GM21528 (cell line): ENCODE data around the gene CFAP77.

Experiments used
- ATAC-seq: cut with Tn5 transposase; IDR thresholded peaks from one replicate; pipeline ENCODE4 v1.9.1; 2021; ENCODE audit warnings: mild to moderate bottlenecking, moderate library complexity; ENCODE audit not compliant: unreplicated experiment, low FRiP score

The CFAP77 gene

DNA sequence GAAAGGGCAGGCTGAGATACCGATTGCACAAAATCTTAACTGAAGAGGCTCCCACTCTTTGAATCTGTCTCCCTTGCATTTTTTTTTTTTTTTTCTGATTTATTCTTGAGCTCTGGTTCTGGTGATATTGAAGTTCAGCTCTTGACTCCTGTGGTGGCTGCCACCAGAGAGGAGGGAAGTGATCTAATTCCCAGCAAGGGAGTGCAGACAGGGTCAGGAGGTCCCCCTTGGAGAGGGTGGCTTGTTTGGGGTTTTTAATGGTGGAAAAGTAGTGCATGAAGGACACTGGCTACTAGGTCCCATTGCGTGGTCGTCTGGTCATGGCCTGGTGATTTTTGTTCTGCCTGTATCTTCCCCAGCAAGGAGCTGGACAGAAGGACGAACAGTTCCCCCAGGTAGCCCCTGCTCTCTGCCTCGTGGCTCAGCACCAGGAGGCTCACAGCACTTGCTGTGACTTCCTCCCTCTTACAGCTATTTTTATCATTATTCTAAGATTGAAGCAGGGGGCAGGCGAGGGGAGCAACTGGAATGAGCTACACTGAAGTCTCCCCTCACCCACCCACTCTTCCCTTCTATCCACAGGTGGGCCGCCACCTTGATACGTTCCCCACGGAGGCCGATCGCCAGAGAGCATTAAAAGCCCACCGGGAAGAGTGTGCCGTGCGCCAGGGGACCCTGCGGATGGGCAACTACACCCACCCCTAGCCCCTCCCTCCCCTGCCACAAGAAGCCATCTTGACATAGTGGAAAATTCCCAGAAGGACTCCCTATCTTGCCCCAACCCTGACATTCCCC lies 162.0 kb downstream of the CFAP77 start:
- ATAC-seq = no peak

- ATAC-seq = no peak
Observed at GRCh38 chr9:132572921-132573320, 162.9 kb downstream of the CFAP77 start.

GRCh38 chr9:132575005-132575609 lies 165.1 kb downstream of the CFAP77 start:
- ATAC-seq = no peak

DNA sequence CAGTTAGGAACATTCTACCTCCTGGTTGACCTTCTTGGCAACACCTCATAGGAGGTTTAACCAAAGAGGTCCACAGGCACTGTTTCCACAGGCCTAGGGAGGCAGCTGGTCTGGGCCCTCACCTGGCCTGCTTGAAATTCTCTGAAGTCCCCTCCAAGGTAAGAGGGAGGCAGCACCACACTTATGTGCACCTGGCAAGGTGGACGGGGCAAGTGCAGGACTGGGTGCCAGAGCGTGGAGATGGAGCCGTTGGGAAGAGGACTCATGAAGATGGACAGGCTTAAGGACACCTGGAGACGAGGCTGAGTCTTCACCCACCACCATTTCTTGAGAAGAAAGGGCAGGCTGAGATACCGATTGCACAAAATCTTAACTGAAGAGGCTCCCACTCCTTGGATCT lies 165.8 kb downstream of the CFAP77 start:
- ATAC-seq = no peak

DNA sequence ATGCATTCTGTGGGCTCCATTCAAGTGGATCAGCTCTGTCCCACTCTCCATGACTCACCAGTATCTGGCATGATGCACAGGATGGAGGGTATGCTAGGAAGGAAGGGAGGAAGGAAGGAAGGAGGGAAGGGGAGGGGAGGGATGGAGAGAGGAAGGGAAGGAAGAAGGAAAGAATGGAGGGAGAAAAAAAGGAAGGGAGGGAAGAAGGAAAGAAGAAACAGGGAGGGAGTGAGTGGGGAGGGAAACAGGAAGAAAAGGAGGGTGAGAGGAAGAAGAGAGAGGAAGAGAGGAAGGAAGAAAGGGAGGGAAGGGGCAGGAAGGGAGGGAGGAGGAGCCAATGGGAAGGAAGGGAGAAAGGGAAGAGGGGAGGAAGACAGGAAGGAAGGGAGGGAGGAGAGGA lies 167.1 kb downstream of the CFAP77 start:
- no peak for ATAC-seq

GRCh38 chr9:132578367-132578932 lies 168.4 kb downstream of the CFAP77 start:
- no peak for ATAC-seq

- no peak for ATAC-seq
Observed at GRCh38 chr9:132579427-132579798, 169.4 kb downstream of the CFAP77 start.

GRCh38 chr9:132582276-132582785 lies 172.3 kb downstream of the CFAP77 start, which contains the start of gene BARHL1:
Gene BARHL1, plus strand, starts transcription at chr9:132582606. Its CDS starts 192 bp downstream, at chr9:132582798.
- ATAC-seq = no peak

DNA sequence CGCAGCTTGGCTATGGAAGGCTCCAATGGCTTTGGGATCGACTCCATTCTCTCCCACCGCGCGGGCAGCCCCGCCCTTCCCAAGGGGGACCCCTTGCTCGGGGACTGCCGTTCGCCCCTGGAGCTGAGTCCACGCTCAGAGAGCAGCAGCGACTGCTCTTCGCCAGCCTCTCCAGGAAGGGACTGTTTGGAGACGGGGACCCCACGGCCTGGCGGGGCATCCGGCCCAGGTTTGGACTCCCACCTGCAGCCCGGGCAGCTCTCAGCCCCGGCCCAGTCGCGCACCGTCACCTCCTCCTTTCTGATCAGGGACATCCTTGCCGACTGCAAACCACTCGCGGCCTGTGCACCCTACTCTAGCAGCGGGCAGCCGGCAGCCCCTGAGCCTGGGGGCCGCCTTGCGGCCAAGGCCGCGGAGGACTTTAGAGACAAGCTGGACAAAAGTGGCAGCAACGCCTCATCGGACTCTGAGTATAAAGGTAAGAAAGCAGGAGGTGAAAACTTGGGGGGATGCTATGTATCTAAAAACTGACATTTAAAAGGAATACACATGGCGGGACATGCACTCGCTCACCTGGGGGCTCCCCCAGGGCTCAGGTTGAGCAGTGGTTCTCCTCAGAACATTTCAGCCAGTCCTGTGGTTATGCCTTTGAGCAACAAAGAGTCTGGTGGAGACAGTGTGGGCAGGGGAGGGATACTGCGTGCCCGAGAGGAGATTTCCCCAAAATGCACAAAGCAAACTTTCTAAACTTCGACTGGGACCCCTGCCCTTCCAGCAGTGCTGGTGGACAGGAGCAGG lies 173.0 kb downstream of the CFAP77 start:
- ATAC-seq = no peak

DNA sequence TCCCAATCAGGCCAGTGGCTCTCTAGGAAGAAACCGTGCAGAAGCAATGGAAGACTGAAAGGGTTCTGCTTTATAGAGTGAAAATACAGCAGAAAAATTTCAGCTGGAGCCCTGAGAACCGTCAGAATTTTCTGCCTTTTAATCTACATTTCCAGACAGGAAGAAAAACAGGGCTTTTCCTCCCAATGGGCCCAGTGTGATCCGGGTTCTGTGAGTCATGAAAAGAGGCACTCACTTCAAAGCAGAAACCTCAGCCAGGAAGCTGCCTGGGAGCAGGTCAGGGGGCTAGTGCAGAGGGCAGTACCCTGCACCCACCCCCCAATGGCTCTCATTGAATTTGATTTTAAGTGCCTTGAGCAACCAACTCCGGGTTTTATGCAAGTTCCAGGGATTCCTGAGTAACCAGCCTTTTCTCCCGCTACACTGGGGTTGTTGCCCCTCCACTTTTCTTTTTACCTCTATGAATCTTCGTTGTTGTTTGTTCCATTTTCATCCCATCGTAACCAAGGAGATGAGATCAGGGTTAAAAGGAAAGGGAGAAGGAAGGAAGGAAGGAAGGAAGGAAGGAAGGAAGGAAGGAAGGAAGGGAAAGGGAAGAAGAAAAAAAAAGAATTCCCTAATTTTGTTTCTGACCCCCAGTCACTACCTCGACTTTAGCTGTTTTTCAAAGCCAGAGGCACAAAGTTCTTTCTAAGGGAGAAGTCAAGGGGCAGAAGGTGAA lies 173.7 kb downstream of the CFAP77 start:
- ATAC-seq = no peak

GRCh38 chr9:132584601-132585560 lies 174.9 kb downstream of the CFAP77 start:
- ATAC-seq = no peak

DNA sequence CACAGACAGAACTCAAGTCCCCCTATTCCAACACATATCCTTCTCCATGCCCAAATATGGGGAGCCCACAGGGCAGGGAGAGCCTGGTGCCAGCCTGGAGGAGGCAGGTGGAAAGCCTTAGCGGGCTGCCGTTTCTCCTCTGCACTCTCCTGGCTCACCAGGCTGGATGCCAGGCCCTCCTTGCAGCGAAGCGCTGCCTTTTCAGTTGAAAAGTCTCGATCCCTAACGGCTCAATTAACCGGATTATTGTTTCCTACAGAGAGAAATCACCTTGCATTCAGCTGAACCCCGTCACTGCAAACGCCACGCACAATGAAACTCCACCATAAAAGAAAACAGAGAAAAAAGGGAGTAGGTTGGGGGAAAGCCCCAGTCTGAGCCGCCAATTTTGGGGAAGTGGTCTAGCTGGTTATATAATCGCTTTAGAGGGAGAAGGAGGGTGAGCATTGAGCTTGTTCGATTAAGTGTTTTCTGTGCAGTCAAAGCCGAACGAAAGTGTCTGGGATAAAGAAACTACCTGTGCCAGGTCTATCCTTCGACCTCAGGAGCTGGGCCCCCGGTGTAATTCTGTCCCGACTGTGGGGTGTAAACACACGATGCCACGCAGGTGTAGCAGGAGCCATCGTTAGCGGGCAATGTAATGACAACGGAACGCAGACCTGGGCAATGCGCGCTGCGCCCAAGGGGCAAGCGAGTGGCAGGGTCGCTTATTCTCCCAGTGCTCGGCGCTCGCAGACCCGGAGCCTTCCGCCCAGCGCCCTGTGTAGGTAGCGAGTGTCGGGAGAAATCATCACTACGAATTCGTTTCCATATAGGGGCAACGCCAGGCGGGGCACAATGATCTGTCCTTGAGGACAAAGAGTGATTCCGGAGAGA lies 176.2 kb downstream of the CFAP77 start:
- no peak for ATAC-seq

- no peak for ATAC-seq
Observed at GRCh38 chr9:132586830-132587591, 177.0 kb downstream of the CFAP77 start.

DNA sequence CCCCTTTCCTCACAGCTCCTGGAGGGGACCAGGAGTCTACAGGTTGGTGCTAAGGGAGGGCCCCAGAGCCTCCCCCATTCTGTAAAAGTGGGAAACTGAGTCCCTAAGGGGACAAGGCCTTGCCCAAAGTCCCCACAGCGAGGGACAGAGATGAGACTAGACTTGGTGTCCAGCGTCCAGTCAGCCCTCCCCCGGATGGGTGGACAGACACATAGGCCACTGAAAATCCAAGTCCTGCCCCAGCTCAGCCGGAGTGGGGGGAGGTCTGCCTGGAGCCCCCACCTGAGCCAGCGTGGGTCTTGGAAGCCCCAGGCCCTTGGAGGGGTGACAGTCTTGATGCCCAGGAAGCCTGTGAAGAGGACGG lies 177.6 kb downstream of the CFAP77 start:
- ATAC-seq = no peak

- ATAC-seq = no peak
Observed at GRCh38 chr9:132588098-132588497, 178.1 kb downstream of the CFAP77 start.

DNA sequence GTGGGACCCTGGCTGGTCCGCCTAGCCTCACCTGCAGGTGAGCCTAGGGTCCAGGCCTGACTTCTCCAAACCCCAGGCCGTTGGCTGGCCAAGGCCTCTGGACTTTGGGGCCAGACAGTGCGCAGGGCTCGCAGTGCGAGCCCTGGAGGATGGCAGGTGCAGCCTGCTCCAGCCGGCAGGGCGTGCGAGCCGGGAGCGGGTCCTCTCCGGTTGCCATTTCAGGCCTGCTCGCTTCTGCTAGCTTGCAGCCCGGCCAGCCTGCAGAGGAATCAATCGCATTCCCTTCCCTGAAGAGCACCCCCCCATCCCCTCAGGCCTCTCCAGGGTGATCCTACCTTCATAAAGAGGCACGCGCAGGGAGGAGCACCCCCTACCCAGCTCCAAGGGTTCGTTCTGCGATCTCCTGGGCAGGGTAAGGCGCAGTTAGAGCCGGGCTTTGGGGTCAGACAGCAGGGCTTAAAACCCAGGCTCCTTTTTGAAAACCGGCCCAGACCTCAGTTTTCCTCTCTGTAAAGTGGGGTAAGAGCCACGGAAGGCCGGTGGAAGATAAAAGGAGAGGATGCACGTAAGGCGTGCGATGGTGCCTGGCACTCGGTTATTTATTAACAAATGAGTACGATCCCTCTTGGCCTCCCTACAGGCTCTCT lies 178.6 kb downstream of the CFAP77 start:
- no peak for ATAC-seq
